GM23338 (cell line): ENCODE results near the gene GPNMB. TPM values are rescaled to one million over a fixed set of nuclear protein-coding genes. Genes with fewer than 3 reads are reported as not detected.
A peak's percentile ranks its signal among the peaks of the same experiment; 100 is the strongest.

Experiments
- ATAC-seq: fragments of 200-7000 bp; cut with Tn5 transposase; 3 replicates; pipeline ENCODE4 v1.9.1; 2020
- DNase-seq: peaks from one replicate; pipeline ENCODE4 v3.0.0-alpha.2; 2015; ENCODE audit warnings: low spot score
- H2AFZ ChIP-seq: fragments of 200-600 bp; sonication (generic); 2 replicates; pipeline ENCODE4 v1.8.0; 2016; ENCODE audit warnings: antibody characterized with exemption, mild to moderate bottlenecking, moderate library complexity
- H3F3A ChIP-seq: fragments of 200-600 bp; sonication (generic); replicated peaks from 2 replicates; pipeline ENCODE4 v1.8.0; 2017; ENCODE audit warnings: antibody characterized with exemption, mixed run types, low read depth
- H3K27ac ChIP-seq: fragments of 200-600 bp; sonication (generic); 2 replicates; pipeline ENCODE4 v1.6.1; 2016; ENCODE audit warnings: low read depth
- H3K27me3 ChIP-seq: fragments of 200-600 bp; sonication (generic); 2 replicates; pipeline ENCODE4 v1.8.0; 2016; ENCODE audit warnings: mild to moderate bottlenecking, mixed run types, moderate library complexity; ENCODE audit not compliant: insufficient read depth
- H3K36me3 ChIP-seq: fragments of 200-600 bp; sonication (generic); 2 replicates; pipeline ENCODE4 v1.8.0; 2016; ENCODE audit warnings: mild to moderate bottlenecking; ENCODE audit not compliant: insufficient read depth
- H3K4me1 ChIP-seq: fragments of 200-600 bp; sonication (generic); 2 replicates; pipeline ENCODE4 v1.8.0; 2016; ENCODE audit warnings: mild to moderate bottlenecking, moderate library complexity; ENCODE audit not compliant: insufficient read depth
- H3K4me2 ChIP-seq: fragments of 200-600 bp; sonication (generic); 2 replicates; pipeline ENCODE4 v1.7.1; 2017; ENCODE audit warnings: mixed run types
- H3K4me3 ChIP-seq: fragments of 200-600 bp; sonication (generic); 2 replicates; pipeline ENCODE4 v1.6.1; 2016; ENCODE audit warnings: mixed run types
- H3K79me2 ChIP-seq: fragments of 200-600 bp; sonication (generic); replicated peaks from 2 replicates; pipeline ENCODE4 v1.8.0; 2017; ENCODE audit warnings: mild to moderate bottlenecking; ENCODE audit not compliant: insufficient read depth
- H3K9me2 ChIP-seq: fragments of 200-600 bp; sonication (generic); 2 replicates; pipeline ENCODE4 v1.8.0; 2017; ENCODE audit not compliant: insufficient read depth
- H4K20me1 ChIP-seq: fragments of 200-600 bp; sonication (generic); replicated peaks from 2 replicates; pipeline ENCODE4 v1.8.0; 2017; ENCODE audit warnings: mild to moderate bottlenecking; ENCODE audit not compliant: insufficient read depth
- H3K27ac Mint-ChIP-seq: 2 replicates; pipeline ENCODE4 v1.8.0; 2020; ENCODE audit warnings: inconsistent platforms, mild to moderate bottlenecking, moderate library complexity, mixed read lengths
- H3K27me3 Mint-ChIP-seq: 3 replicates; pipeline ENCODE4 v1.8.0; 2022; ENCODE audit warnings: low read depth, mild to moderate bottlenecking, moderate library complexity, mixed read lengths, inconsistent platforms; ENCODE audit not compliant: insufficient read depth, poor library complexity
- H3K36me3 Mint-ChIP-seq: 3 replicates; pipeline ENCODE4 v1.8.0; 2021; ENCODE audit warnings: low read depth, mild to moderate bottlenecking, inconsistent platforms, moderate library complexity, mixed read lengths
- H3K4me1 Mint-ChIP-seq: 3 replicates; pipeline ENCODE4 v1.8.0; 2020; ENCODE audit warnings: mild to moderate bottlenecking, inconsistent platforms, mixed read lengths
- H3K4me3 Mint-ChIP-seq: 3 replicates; pipeline ENCODE4 v1.8.0; 2021; ENCODE audit warnings: moderate library complexity, mild to moderate bottlenecking, inconsistent platforms, mixed read lengths
- H3K9me3 Mint-ChIP-seq: 3 replicates; pipeline ENCODE4 v1.8.0; 2020; ENCODE audit warnings: moderate library complexity, mild to moderate bottlenecking, inconsistent platforms, mixed read lengths
- CREB1 ChIP-seq: fragments of 250-450 bp; sonication (Bioruptor Pico); IDR thresholded peaks from 2 replicates; pipeline ENCODE4 v1.5.0; 2020; ENCODE audit warnings: low read depth, mild to moderate bottlenecking, moderate library complexity
- CTCF ChIP-seq, 2 experiments: fragments of 200-600 bp in 1 of 2; sonication (generic) in 1 of 2; conservative IDR thresholded peaks; 2 replicates each; pipeline versions ENCODE4 v1.5.1 to v1.6.1; 2016 to 2017; ENCODE audit warnings: antibody characterized with exemption in 2 of 2, low read depth in 2 of 2, mild to moderate bottlenecking in 2 of 2, moderate library complexity in 1 of 2
- ETS1 ChIP-seq: IDR thresholded peaks from 2 replicates; pipeline ENCODE4 v1.6.1; 2016; ENCODE audit warnings: antibody characterized with exemption
- EZH2 ChIP-seq: fragments of 200-600 bp; sonication (generic); IDR thresholded peaks from one replicate; pipeline ENCODE4 v1.8.0; 2017; ENCODE audit warnings: antibody characterized with exemption, mild to moderate bottlenecking, low read depth; ENCODE audit not compliant: unreplicated experiment
- EZH2phosphoT487 ChIP-seq: fragments of 200-600 bp; sonication (generic); IDR thresholded peaks from one replicate; pipeline ENCODE4 v1.8.1; 2018; ENCODE audit warnings: antibody characterized with exemption; ENCODE audit not compliant: unreplicated experiment
- JUNB ChIP-seq: IDR thresholded peaks from one replicate; pipeline ENCODE4 v1.6.1; 2016; ENCODE audit warnings: antibody characterized with exemption; ENCODE audit not compliant: unreplicated experiment
- NANOG ChIP-seq: IDR thresholded peaks from 2 replicates; pipeline ENCODE4 v1.6.1; 2016; ENCODE audit warnings: antibody characterized with exemption, borderline replicate concordance
- POLR2AphosphoS5 ChIP-seq: IDR thresholded peaks from 2 replicates; pipeline ENCODE4 v1.6.1; 2016; ENCODE audit warnings: antibody characterized with exemption, low read depth
- REST ChIP-seq: IDR thresholded peaks from one replicate; pipeline ENCODE4 v1.6.1; 2018; ENCODE audit warnings: antibody characterized with exemption; ENCODE audit not compliant: unreplicated experiment
- STAT1 ChIP-seq: IDR thresholded peaks from one replicate; pipeline ENCODE4 v1.6.1; 2016; ENCODE audit warnings: antibody characterized with exemption; ENCODE audit not compliant: unreplicated experiment
- ZNF114 ChIP-seq: fragments of 250-450 bp; sonication (Bioruptor Pico); IDR thresholded peaks from 2 replicates; pipeline ENCODE4 v1.5.0; 2020; ENCODE audit warnings: mild to moderate bottlenecking, moderate library complexity
- ZNF331 ChIP-seq: fragments of 250-450 bp; sonication (Bioruptor Pico); IDR thresholded peaks from 2 replicates; pipeline ENCODE4 v1.5.0; 2020; ENCODE audit warnings: low read depth, mild to moderate bottlenecking, moderate library complexity
- polyA plus RNA-seq: library from polyadenylated mRNA; unstranded; fragments of >200 nt; fragmentation: Nextera tagmentation; extraction: Ambion mirVana; gene quantifications from 2 replicates; pipeline ENCODE4 v1.2.1, GENCODE V29; 2016
- total RNA-seq: library from RNA; depleted of rRNA; stranded (reverse); fragments of >200 nt; shearing (Covaris generic); gene quantifications from 2 replicates; pipeline ENCODE4 v1.2.3, GENCODE V29; 2014

GPNMB gene
- total and polyA plus RNA-seq, 2 experiments from 2014 or later, result 0.76 to 1.2 TPM

- ATAC-seq, result peak; percentile 96
- no peaks in the 10 kb centered on the region for H3K79me2 ChIP-seq
- H3K9me3 Mint-ChIP-seq, result no peaks in the 10 kb centered on the region
- TF ChIP-seq STAT1 (no peak), POLR2AphosphoS5 (no peak), ZNF114 (CRISPR knock-in tag) (no peak), ETS1 (no peak), REST (no peak), NANOG (no peak), JUNB (no peak), CTCF (conservative IDR thresholded peaks at IDR 0.05; ENCODE audit: low read depth in 2 of 2) (peak; percentile 95 to 97), EZH2phosphoT487 (no peak), ZNF331 (CRISPR knock-in tag) (no peak), EZH2 (no peak), CREB1 (CRISPR knock-in tag) (peak; percentile 72)
- DNase-seq, result peak; percentile 96
- H3K4me3 ChIP-seq, result peak overlapping the region; percentile 40
- H3K27ac Mint-ChIP-seq, result peak overlapping the region; percentile 73
- H3K4me1 Mint-ChIP-seq, result peaks cover 11% of the 10 kb centered on the region
- H3F3A ChIP-seq, result 0 out of 2 replicates have a peak, but pooled peaks cover 6% of the 10 kb centered on the region
- peak overlapping the region; percentile 66 for H3K4me2 ChIP-seq
- H3K27me3 Mint-ChIP-seq, result peaks cover 3% of the 10 kb centered on the region
- H3K27me3 ChIP-seq, result no peaks in the 10 kb centered on the region
- H2AFZ ChIP-seq, result peak overlapping the region; percentile 93
- no peaks in the 10 kb centered on the region for H3K9me2 ChIP-seq
- H3K36me3 Mint-ChIP-seq, result no peaks in the 10 kb centered on the region
- H3K36me3 ChIP-seq, result no peaks in the 10 kb centered on the region
- H3K4me3 Mint-ChIP-seq, result peak overlapping the region; percentile 57
- H3K4me1 ChIP-seq, result no peaks in the 10 kb centered on the region
- no peak overlapping the region for H3K27ac ChIP-seq
- H4K20me1 ChIP-seq, result no peaks in the 10 kb centered on the region
Observed at GRCh38 chr7:23273141-23273599, 26.6 kb downstream of the GPNMB start.
